Head of caudate nucleus (tissue), 42 donors: ENCODE data around the gene ELOA2.
"Not testable (repeated sequence)": the region's sequence is repeated elsewhere in the genome, so short reads cannot be mapped to it uniquely, and the experiment has no call there.

Experiments used
- DNase-seq, 42 donors: peaks; one replicate each; pipeline versions ENCODE4 v3.0.0 to v3.0.0-alpha.2; 2020 to 2021; ENCODE audit warnings: mixed read lengths in 7 of 42
- intact Hi-C: fragments of 100-400 bp; cut with DNase I; formaldehyde crosslinking; loops from one replicate; pipeline ENCODE4 v1.15.0; 2022

The ELOA2 gene

DNA sequence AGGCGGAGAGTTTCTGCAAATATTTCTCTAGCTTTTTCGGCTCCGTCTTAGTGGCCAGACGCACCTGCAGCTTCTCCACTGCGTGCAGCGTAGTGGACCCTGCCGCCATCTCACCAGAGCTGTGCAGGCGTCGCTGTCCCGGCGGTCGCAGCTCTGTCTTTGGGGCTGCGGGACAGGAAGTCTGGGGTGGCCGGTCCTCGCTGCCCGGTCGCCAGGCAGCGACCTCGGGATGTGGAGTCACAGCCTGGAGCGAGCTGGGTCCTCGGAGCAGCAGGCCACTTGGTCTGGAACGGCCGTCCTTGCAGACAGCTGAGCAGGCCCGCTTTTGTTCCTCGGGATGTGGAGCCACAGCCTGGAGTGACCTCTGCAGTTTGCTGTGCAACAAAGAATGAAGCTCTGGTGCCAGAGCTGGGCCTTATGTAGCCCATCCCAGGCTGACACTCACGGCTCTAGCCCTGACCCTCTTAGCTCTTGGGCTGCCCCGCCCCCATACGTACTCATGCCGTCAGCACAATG is at the start of gene ELOA2:
ELOA2 (minus strand) TSS at position 466 of the 516 bp plus-strand sequence; CDS start at position 109, 357 bp downstream.
- intact Hi-C loops, result no loop called here
- DNase-seq, result no peak

GRCh38 chr18:47081578-47081977 is 46.2 kb upstream of the ELOA2 start:
- DNase-seq, result no peak
- intact Hi-C loops, result no loop called here

- intact Hi-C loops, result no loop called here
- DNase-seq, result no peak
Measured at GRCh38 chr18:47080872-47081271, 45.5 kb upstream of the ELOA2 start.

DNA sequence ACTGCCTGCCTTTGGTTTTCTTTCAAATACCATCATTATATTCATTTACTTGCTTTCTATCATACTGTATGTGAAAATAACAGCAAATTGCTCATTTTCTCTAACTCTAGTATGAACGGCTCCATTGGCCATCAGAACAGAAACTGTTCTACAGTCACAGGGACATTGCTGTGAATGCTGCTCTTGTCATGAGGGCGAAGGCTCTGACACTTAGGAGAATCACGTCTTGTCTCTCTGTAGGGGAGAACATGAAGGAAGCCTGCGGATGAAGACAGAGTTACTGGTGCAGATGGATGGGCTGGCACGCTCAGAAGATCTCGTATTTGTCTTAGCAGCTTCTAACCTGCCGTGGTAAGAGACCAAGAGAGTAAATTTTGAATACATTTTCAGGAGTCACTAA is 41.7 kb upstream of the ELOA2 start:
- peak in 5 of 42 donors; percentile 4 to 57 (median 34) for DNase-seq
- intact Hi-C loops, result no loop called here

DNA sequence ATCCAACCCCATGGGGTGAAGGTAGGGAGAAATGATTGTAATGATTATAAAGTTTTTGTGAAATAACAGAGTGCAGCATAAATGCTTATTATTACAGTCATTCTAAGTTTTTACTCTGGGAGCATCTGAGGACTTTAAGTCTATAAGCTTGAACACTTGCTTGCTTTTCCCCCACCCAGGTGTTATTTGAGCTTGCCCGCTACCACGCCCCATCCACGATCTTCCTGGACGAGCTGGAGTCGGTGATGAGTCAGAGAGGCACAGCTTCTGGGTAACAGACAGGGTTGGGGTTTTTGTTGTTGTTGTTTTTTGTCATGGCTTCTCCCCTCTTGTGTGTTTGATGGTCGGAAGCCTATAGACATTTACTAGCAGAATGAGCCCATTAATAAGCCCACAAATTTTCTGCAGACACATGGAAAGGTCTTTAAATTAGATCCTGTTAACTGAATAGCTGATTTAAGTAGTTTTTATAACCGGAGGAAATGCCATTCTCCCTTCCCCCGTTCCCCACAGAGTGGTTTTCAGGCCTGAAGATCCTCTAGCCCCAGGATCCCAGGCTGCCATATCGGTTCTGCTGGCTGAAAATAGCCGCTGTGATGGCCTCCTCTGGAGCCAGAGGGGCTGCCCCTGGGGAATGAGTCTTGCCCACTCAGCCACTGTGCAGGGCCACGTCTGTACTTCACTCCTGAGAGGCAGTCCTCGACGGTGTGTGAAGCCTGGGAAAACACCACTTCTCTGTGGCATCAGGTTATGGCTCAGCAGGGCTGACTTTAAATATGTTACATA is 39.9 kb upstream of the ELOA2 start:
- intact Hi-C loops, result no loop called here
- DNase-seq, result no peak

DNA sequence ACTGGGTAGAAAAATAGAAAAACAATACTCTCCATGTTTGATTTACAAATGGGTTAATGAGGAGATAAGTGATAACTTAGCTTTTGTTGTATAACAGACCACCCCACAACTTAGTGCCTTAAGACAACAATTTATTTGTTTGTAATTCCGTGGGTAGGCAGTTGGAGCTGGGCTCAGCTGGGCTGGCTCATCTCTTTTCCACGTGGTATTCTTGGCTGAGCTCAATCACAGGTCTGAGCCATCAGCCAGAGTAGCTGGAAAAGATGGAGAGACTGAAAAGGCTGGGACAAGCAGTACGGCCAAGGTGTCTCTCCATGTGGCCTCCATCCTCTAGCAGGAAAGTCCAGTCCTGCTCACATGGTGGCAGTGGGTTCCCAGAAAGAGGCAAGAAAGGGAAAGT is 32.2 kb upstream of the ELOA2 start:
- intact Hi-C loops, result no loop called here
- no peak for DNase-seq

DNA sequence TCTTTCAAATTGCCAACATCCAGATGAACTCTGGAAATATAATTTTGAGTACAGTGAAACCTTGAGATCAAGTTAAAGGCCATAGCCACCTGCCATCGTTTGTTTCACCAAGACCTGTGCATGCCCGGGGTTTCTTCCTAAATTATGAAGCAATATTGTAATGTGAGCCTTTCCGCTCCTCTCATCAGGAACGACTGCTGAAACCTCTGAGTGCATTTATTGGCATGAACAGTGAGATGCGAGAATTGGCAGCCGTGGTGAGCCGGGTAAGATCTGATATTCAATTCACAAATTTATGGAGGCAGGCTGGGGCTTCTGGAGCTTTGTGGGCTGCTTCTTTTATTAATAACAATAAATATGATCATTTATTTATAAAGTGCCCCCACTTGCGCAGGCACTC is 27.7 kb upstream of the ELOA2 start:
- no peak for DNase-seq
- intact Hi-C loops, result no loop called here

DNA sequence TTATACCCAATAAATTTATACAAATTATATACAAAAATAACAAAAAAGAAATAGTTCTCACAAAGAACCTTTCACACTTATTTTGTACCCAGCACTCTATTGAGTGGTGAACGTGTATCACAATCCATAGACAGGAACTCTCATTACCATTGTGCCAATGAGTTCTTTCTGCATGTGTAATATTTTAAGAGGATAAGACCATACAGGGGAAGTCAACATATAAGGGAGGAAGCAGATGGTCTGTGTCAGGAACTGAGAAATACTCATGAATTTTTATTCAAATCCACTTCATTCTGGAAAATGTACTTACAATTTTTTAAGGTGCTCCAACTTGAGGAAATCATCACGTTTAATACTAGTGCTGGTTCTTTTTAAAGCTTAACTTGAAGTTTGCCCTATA is 27.1 kb upstream of the ELOA2 start:
- intact Hi-C loops, result no loop called here
- DNase-seq, result no peak

- intact Hi-C loops, result no loop called here
- no peak for DNase-seq
Measured at GRCh38 chr18:47054369-47054768, 18.9 kb upstream of the ELOA2 start.

DNA sequence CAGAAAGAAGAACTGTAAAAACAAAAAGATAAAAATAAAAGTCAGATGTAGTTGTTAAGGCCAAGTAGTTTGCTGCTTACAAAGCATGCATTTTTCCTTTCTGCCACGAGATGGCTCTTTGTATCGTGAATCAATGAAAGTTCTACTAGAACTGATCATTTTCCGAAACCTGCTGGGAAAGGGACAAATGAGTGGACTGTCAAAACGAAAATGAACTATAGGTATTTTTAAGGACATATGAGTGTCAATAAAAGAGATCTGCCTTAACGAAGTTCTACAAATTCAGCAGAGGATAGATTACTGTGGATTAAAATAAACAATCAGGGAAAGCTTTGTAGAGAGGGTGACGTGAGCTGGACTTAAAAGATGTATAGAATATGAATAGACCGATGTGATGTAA is 15.0 kb upstream of the ELOA2 start:
- peak in 17 of 42 donors; percentile 14 to 83 (median 41) for DNase-seq
- intact Hi-C loops, result no loop called here

DNA sequence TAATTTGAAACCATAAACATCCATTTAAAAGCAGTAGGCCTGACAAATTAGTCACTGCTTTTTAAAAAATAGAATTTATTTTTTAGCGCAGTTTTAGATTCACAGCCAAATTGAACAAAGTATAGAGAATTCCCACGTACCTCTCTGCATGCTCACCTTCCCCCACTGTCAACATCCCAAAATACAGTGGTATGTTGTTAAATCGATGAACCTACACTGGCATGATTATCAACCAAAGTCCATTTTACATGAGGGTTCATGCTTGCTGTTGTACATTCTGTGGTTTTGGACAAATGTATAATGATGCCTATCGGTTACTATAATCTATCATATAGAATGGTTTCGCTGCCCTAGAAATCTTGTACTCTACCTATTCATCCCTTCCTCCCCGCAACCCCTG is 5.6 kb upstream of the ELOA2 start:
- DNase-seq, result no peak
- intact Hi-C loops, result no loop called here

- DNase-seq, result no peak
- intact Hi-C loops, result no loop called here
Measured at GRCh38 chr18:47036927-47037578, 1.6 kb upstream of the ELOA2 start.

- peak in 9 of 42 donors; percentile 10 to 51 (median 21) for DNase-seq
- intact Hi-C loops, result no loop called here
Measured at GRCh38 chr18:47036298-47036874, 965 bp upstream of the ELOA2 start.

- DNase-seq, intact Hi-C loops: not testable (repeated sequence)
Measured at GRCh38 chr18:47034591-47034990, 830 bp downstream of the ELOA2 start.

- intact Hi-C loops, result no loop called here
Measured at GRCh38 chr18:47032945-47033344, 2.5 kb downstream of the ELOA2 start.

DNA sequence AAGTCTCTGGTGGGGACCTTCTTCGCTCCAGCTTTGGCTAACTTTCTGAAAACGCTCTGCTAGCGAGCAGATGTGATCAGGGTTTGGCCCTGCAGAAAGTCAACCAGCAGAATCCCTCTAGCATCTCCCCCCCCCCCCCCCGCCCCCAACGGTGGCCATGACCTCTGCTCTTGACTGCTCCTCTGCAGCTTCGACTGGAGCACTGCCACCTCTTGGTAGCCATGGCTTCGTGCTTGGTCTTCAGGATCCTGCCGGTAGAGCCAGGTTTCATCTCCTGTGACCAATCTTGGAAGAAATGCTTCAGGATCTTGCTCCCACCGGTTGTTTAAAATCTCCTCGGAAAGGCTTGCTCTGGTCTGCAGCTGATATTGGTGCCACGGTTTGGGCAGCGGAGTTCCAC is 4.5 kb downstream of the ELOA2 start:
- intact Hi-C loops, result not testable (repeated sequence)

More at GRCh38 chr18:47032945-47033344, 2.5 kb downstream of the ELOA2 start:
- DNase-seq, result no peak

GRCh38 chr18:47029684-47030353 is 5.6 kb downstream of the ELOA2 start:
- intact Hi-C loops, DNase-seq: not testable (repeated sequence)

More for the DNA sequence above, 4.5 kb downstream of the ELOA2 start:
- not testable (repeated sequence) for DNase-seq

GRCh38 chr18:47028738-47029137 is 6.7 kb downstream of the ELOA2 start:
- peak in 1 of 42 donors; percentile 14 for DNase-seq
- intact Hi-C loops, result not testable (repeated sequence)

DNA sequence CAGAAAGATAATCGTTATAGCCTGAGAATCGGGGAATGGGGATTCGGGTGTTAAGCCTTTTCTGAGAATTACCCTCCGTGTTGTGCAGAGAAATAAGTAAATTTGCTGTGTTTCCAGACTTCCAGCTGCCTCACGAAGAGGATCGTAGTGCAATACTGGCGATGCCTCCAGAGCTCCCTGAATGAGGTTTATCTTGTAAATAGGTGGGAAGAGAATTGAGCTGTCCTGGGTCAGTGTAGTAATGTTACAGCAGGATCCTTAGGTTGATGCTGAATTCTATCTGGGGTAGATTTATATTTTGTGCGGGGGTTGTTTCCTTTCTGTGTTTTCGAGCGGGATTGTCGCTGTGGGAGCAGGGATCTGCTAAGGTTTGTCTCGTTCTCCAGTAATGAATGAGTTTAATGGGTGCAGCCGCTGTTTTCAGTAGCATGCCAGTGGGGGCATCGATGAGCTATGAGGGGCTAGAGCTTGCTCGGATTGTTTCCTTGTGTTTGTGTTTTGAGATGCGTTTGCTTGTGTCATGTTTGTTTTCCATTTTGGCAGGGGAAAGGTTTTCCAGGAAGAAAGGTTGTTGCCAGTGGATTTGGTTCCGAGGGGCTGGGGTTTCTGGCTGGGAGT is 9.8 kb downstream of the ELOA2 start:
- intact Hi-C loops, DNase-seq: not testable (repeated sequence)
